GM12878 (cell line): ENCODE data around the gene BUB1B. TPM values are rescaled to one million over a fixed set of nuclear protein-coding genes. Genes with fewer than 3 reads are reported as not detected.
A peak's percentile ranks its signal among the peaks of the same experiment; 100 is the strongest.

ENCODE experiments used
- ATAC-seq: fragments of 200-7000 bp; cut with Tn5 transposase; 3 replicates; pipeline ENCODE4 v1.9.1; 2020; ENCODE audit warnings: mild to moderate bottlenecking, moderate library complexity
- BruUV-seq: library from RNA; stranded (reverse); fragments of 400-500 nt; replicated peaks from 2 replicates; lab custom pipeline; 2021; lab: Mats Ljungman, UMichigan
- CTCF ChIA-PET: fragments of 300-600 bp; sonication (Branson Sonifier 250); formaldehyde crosslinking; extraction: SDS; loops from one replicate; lab custom pipeline; 2021; ENCODE audit warnings: inconsistent platforms; lab: Yijun Ruan, JAX
- POLR2A ChIA-PET: fragments of 350-600 bp; formaldehyde crosslinking; extraction: SDS; loops from one replicate; lab custom pipeline; 2021; ENCODE audit warnings: inconsistent platforms; lab: Charles Lee
- RAD21 ChIA-PET: fragments of 300-600 bp; sonication (Branson Sonifier 250); formaldehyde crosslinking; loops from one replicate; lab custom pipeline; 2023; ENCODE audit warnings: antibody characterized with exemption; ENCODE audit not compliant: unreplicated experiment; lab: Charles Lee
- SMC1A ChIA-PET: fragments of 300-600 bp; sonication (Branson Sonifier 250); formaldehyde crosslinking; loops from one replicate; lab custom pipeline; 2023; ENCODE audit not compliant: unreplicated experiment, uncharacterized antibody; lab: Charles Lee
- DNase-seq: peaks from one replicate; pipeline ENCODE4 v3.0.0-alpha.2; 2011; ENCODE audit warnings: low read depth, low spot score
- FAIRE-seq: peaks from 3 replicates; lab custom pipeline; 2011; peaks lifted over from hg19 to GRCh38; lab: Jason Lieb, UNC
- H2AFZ ChIP-seq: 2 replicates; pipeline ENCODE4 v1.6.0; 2011; ENCODE audit warnings: low read depth, low read length, control low read depth; ENCODE audit not compliant: control insufficient read depth
- H3K27ac ChIP-seq: 2 replicates; pipeline ENCODE4 v1.5.1; 2011; ENCODE audit warnings: control low read depth; ENCODE audit not compliant: control insufficient read depth, insufficient read depth
- H3K27me3 ChIP-seq, 2 experiments: replicated peaks in 1 of 2; 2 replicates each; pipeline versions ENCODE4 v1.6.0 to v1.6.1; 2011; ENCODE audit warnings: low read length in 1 of 2; ENCODE audit not compliant: control insufficient read depth in 2 of 2, insufficient read depth in 2 of 2
- H3K36me3 ChIP-seq, 2 experiments: 2 replicates each; pipeline ENCODE4 v1.5.1; 2011; ENCODE audit warnings: low read length in 1 of 2; ENCODE audit not compliant: control insufficient read depth in 2 of 2, insufficient read depth in 2 of 2
- H3K4me1 ChIP-seq: 2 replicates; pipeline ENCODE4 v1.6.1; 2011; ENCODE audit warnings: mild to moderate bottlenecking, low read length, moderate library complexity, mixed read lengths; ENCODE audit not compliant: control insufficient read depth, insufficient read depth
- H3K4me2 ChIP-seq: 2 replicates; pipeline ENCODE4 v1.6.0; 2011; ENCODE audit warnings: control low read depth; ENCODE audit not compliant: control insufficient read depth, insufficient read depth
- H3K4me3 ChIP-seq: fragments of 200-600 bp; sonication (generic); 2 replicates; pipeline ENCODE4 v1.5.1; 2016
- H3K79me2 ChIP-seq: 2 replicates; pipeline ENCODE4 v1.6.0; 2011; ENCODE audit warnings: low read length; ENCODE audit not compliant: control insufficient read depth, insufficient read depth
- H3K9ac ChIP-seq: 2 replicates; pipeline ENCODE4 v1.8.0; 2011; ENCODE audit warnings: low read length, control low read depth, mixed read lengths; ENCODE audit not compliant: control insufficient read depth, insufficient read depth
- H3K9me3 ChIP-seq: replicated peaks from 3 replicates; pipeline ENCODE4 v1.5.1; 2011; ENCODE audit warnings: mild to moderate bottlenecking, low read length; ENCODE audit not compliant: control insufficient read depth, insufficient read depth
- H4K20me1 ChIP-seq: 2 replicates; pipeline ENCODE4 v1.6.0; 2011; ENCODE audit not compliant: control insufficient read depth, insufficient read depth
- ATF2 ChIP-seq: IDR thresholded peaks from 2 replicates; pipeline ENCODE4 v1.6.1; 2012; ENCODE audit warnings: low read length, inconsistent platforms
- CBFB ChIP-seq: IDR thresholded peaks from 2 replicates; pipeline ENCODE4 v1.6.1; 2016; ENCODE audit warnings: antibody characterized with exemption, low read depth
- DPF2 ChIP-seq: fragments of 450-650 bp; IDR thresholded peaks from 2 replicates; pipeline ENCODE4 v1.6.1; 2017; ENCODE audit warnings: mild to moderate bottlenecking
- EP300 ChIP-seq, 2 experiments: fragments of 150-350 bp in 1 of 2; IDR thresholded peaks; 2 replicates each; pipeline ENCODE4 v1.6.1; 2011 to 2012; ENCODE audit warnings: low read depth in 2 of 2, low read length in 2 of 2, borderline replicate concordance in 1 of 2, improper control_type of control experiment in 1 of 2, inconsistent platforms in 1 of 2; ENCODE audit not compliant: control insufficient read depth in 1 of 2
- IRF4 ChIP-seq: IDR thresholded peaks from 2 replicates; pipeline ENCODE4 v1.6.1; 2011; ENCODE audit warnings: low read depth, low read length
- JUNB ChIP-seq: IDR thresholded peaks from 2 replicates; pipeline ENCODE4 v1.6.1; 2016; ENCODE audit warnings: antibody characterized with exemption, mild to moderate bottlenecking
- MLLT1 ChIP-seq: fragments of 450-650 bp; IDR thresholded peaks from 2 replicates; pipeline ENCODE4 v1.6.1; 2016; ENCODE audit warnings: mild to moderate bottlenecking
- MTA3 ChIP-seq: IDR thresholded peaks from 2 replicates; pipeline ENCODE4 v1.6.1; 2012; ENCODE audit warnings: low read length, inconsistent platforms, borderline replicate concordance
- NR2C1 ChIP-seq: fragments of 450-650 bp; IDR thresholded peaks from 2 replicates; pipeline ENCODE4 v1.6.1; 2017; ENCODE audit warnings: antibody characterized with exemption, mild to moderate bottlenecking, moderate library complexity
- POLR2AphosphoS2 ChIP-seq: IDR thresholded peaks from 2 replicates; pipeline ENCODE4 v1.6.1; 2011; ENCODE audit warnings: low read depth, mild to moderate bottlenecking, low read length, improper control_type of control experiment, moderate library complexity
- RELA ChIP-seq: fragments of 450-650 bp; IDR thresholded peaks from 2 replicates; pipeline ENCODE4 v1.8.0; 2014; ENCODE audit warnings: borderline replicate concordance; ENCODE audit not compliant: partially characterized antibody
- SUZ12 ChIP-seq: fragments of 200-600 bp; sonication (generic); IDR thresholded peaks from one replicate; pipeline ENCODE4 v1.6.1; 2018; ENCODE audit warnings: antibody characterized with exemption, mild to moderate bottlenecking; ENCODE audit not compliant: unreplicated experiment
- YY1 ChIP-seq: IDR thresholded peaks from 2 replicates; pipeline ENCODE4 v1.6.1; 2011; ENCODE audit warnings: low read depth, mild to moderate bottlenecking, low read length
- ZNF217 ChIP-seq: fragments of 450-650 bp; IDR thresholded peaks from 2 replicates; pipeline ENCODE4 v1.6.1; 2017; ENCODE audit warnings: antibody characterized with exemption, mild to moderate bottlenecking
- ZNF24 ChIP-seq: fragments of 450-650 bp; IDR thresholded peaks from 2 replicates; pipeline ENCODE4 v1.6.1; 2017; ENCODE audit warnings: antibody characterized with exemption, mild to moderate bottlenecking
- ZZZ3 ChIP-seq: IDR thresholded peaks from 2 replicates; pipeline ENCODE4 v1.6.1; 2011; ENCODE audit warnings: low read depth; ENCODE audit not compliant: control insufficient read depth, insufficient read length
- WGBS: methylation state at CpG from one replicate; pipeline ENCODE4 v1.1.6; 2016; ENCODE audit warnings: low lambda C conversion rate; ENCODE audit not compliant: insufficient replicate concordance, insufficient coverage; ENCODE audit errors: missing lambda C conversion rate; 5-methylcytosine and 5-hydroxymethylcytosine counted together
- in situ Hi-C: fragments of 300-500 bp; cut with MboI; formaldehyde crosslinking; loops from 9 replicates; pipeline ENCODE4 v1.14.3; 2018; ENCODE audit warnings: mixed read lengths
- intact Hi-C: fragments of 100-400 bp; cut with micrococcal nuclease; formaldehyde crosslinking; loops from one replicate; pipeline ENCODE4 v1.14.2; 2022; ENCODE audit not compliant: unreplicated experiment
- polyA plus RNA-seq, 11 experiments: library from polyadenylated mRNA; depleted of rRNA in 4 of 11; unstranded in 6 of 11; stranded (reverse) in 5 of 11; fragments of >200 nt; fragmentation: Nextera tagmentation in 4 of 11; fragmentation: Illumina TruSeq in 1 of 11; extraction: Ambion mirVana in 4 of 11; extraction: Trizol in 1 of 11; gene quantifications; 1 replicate in 1 of 11; 2 replicates in 10 of 11; pipeline versions ENCODE4 v1.2.1 to v1.2.3, GENCODE V29; 2011 to 2016; ENCODE audit warnings: inconsistent platforms in 2 of 11, missing spikeins in 2 of 11, low read depth in 1 of 11
- total RNA-seq, 4 experiments: library from RNA; depleted of rRNA in 3 of 4; stranded (reverse); fragments of >200 nt in 3 of 4; fragmentation: Illumina TruSeq in 1 of 4; extraction: Trizol in 1 of 4; gene quantifications; 2 replicates each; pipeline versions ENCODE4 v1.2.1 to v1.2.3, GENCODE V29; 2013 to 2021

Gene BUB1B
- total and polyA plus RNA-seq, 10 of the 15 experiments (the other 5 are each of a cell fraction or from before 2014, with no cell fraction given) = 29.1 to 98.6 (median 77.3) TPM

GRCh38 chr15:40226736-40227135 lies 65.9 kb downstream of the BUB1B start:
- in situ Hi-C loops = no loop called here
- CTCF ChIA-PET = interaction anchor here (0.9 to 5.9 kb wide), 12 partner anchors 9 to 187 kb away, joined by 3 to 38 read pairs (median 4); partner anchors contain the start of gene SRP14

GRCh38 chr15:40229316-40229715 lies 68.4 kb downstream of the BUB1B start:
- ATAC-seq (no peak), FAIRE-seq (no peak), DNase-seq (no peak)
- Histone ChIP-seq H3K27ac (no peak overlapping the region), H3K4me2 (no peak overlapping the region), H3K4me3 (no peak overlapping the region), H3K79me2 (no peaks in the 10 kb centered on the region), H3K36me3 (peaks cover 17 to 32% of the 10 kb centered on the region in 2 experiments), H2AFZ (no peak overlapping the region), H3K4me1 (no peaks in the 10 kb centered on the region; the same call in 1 of the 2 replicates), H3K9ac (no peak overlapping the region), H3K9me3 (no peaks in the 10 kb centered on the region), H3K27me3 (no peaks in the 10 kb centered on the region)
- BruUV-seq = no TSS peak
- ChIA-PET SMC1A (interaction anchor here (1.0 to 2.6 kb wide), 2 partner anchors 12 to 18 kb away, joined by 3 to 6 read pairs; no protein-coding TSS in a partner anchor), POLR2A (interaction anchor here (2.0 kb wide), 1 partner anchor 12 kb away, joined by 4 read pairs; no protein-coding TSS in a partner anchor), CTCF (interaction anchor here (0.9 to 5.9 kb wide), 5 partner anchors 10 to 122 kb away, joined by 3 to 38 read pairs (median 5); partner anchors contain the start of gene PAK6)
- 88% methylated on average over 5 of the region's 5 CpGs for WGBS
- in situ Hi-C loops = no loop called here
- TF ChIP-seq ZNF217 (no peak), POLR2AphosphoS2 (no peak), ZZZ3 (no peak), NR2C1 (no peak), SUZ12 (no peak), CBFB (no peak), YY1 (no peak), EP300 (IDR thresholded peaks at IDR 0.05; ENCODE audit: borderline replicate concordance in 1 of 2, control insufficient read depth in 1 of 2, low read depth in 2 of 2, low read length in 2 of 2) (no peak), MTA3 (no peak), MLLT1 (no peak), RELA (no peak), ATF2 (no peak), IRF4 (no peak)
- TF ChIP-seq, all 136 proteins: peak for 0
- intact Hi-C loops = no loop called here
- no peaks in the 10 kb centered on the region for H4K20me1 ChIP-seq
- RAD21 ChIA-PET = no interaction called here

More at GRCh38 chr15:40226736-40227135, 65.9 kb downstream of the BUB1B start:
- TF ChIP-seq ZNF24 (no peak), DPF2 (0 out of 2 replicates have a peak, but pooled peaks have one; percentile 31), JUNB (peak; percentile 45)
- ChIA-PET SMC1A (interaction anchor here (0.6 to 3.5 kb wide), 10 partner anchors 9 to 1102 kb away, joined by 3 to 24 read pairs (median 4); partner anchors contain the start of gene PLCB2), RAD21 (interaction anchor here (0.8 to 2.2 kb wide), 5 partner anchors 9 to 178 kb away, joined by 3 to 13 read pairs (median 4); no protein-coding TSS in a partner anchor), POLR2A (no interaction called here)
- Histone ChIP-seq H3K36me3 (peaks cover 12 to 26% of the 10 kb centered on the region in 2 experiments), H3K4me1 (no peaks in the 10 kb centered on the region; the same call in 1 of the 2 replicates), H3K4me2 (no peak overlapping the region), H2AFZ (no peak overlapping the region), H3K79me2 (no peaks in the 10 kb centered on the region), H3K27ac (no peak overlapping the region), H3K4me3 (no peak overlapping the region), H4K20me1 (no peaks in the 10 kb centered on the region), H3K9ac (no peak overlapping the region), H3K27me3 (no peaks in the 10 kb centered on the region), H3K9me3 (no peaks in the 10 kb centered on the region)
- FAIRE-seq (peak; percentile 44), ATAC-seq (peak; percentile 83), DNase-seq (no peak)
- BruUV-seq = no TSS peak
- intact Hi-C loops = no loop called here
